GM10248 (cell line): ENCODE results near the gene NOXO1.

Experiments
- CTCF ChIA-PET: fragments of 300-600 bp; sonication (Branson Sonifier 250); formaldehyde crosslinking; extraction: SDS; loops from one replicate; lab custom pipeline; 2021; ENCODE audit warnings: antibody characterized with exemption; lab: Yijun Ruan, JAX
- POLR2A ChIA-PET: fragments of 350-650 bp; sonication (Branson Sonifier 250); formaldehyde crosslinking; extraction: SDS; loops from one replicate; lab custom pipeline; 2020; ENCODE audit warnings: antibody characterized with exemption; lab: Yijun Ruan, JAX
- DNase-seq: peaks from one replicate; pipeline ENCODE4 v3.0.0; 2012; ENCODE audit errors: extremely low spot score
- TF ChIP-seq, protein P1 (sequence below): IDR thresholded peaks from 2 replicates; pipeline ENCODE4 v1.5.1; 2012; ENCODE audit warnings: mild to moderate bottlenecking, low read depth; ENCODE audit errors: extremely low read depth, missing control alignments, control extremely low read depth

Gene NOXO1

DNA sequence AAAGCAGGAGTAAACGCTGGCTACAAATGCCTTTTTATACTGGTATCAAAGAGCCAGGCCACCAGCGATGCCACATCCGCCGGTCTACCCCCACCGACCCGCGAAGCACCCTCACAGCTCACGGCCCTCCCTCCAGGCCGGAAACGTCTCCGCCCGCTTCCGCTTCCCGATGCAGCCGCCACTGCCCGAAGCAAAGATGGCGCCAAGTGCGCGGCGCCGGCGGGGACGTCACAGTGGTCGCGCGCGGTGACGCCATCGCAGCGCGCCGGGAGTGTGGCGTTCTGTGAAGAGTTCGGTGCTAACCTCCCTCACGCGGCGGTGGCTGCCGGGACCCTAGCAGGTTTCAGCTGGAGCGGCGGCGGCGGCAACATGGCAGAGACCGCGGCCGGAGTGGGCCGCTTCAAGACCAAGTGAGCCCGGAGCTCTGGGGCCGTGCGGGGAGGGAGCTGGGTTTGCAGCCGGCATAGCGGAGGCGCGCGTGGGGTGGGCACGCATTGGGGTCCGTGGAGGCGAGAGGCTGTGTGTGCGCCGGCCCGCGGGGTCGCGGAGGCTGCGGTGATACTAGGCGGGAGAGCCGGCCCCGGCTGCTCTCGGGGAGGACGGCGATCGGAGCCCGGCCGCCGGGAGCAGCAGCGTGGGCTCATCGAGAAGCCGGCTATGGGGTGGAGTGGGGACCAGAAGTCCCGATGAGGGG lies 9.3 kb downstream of the NOXO1 start, which contains the start of gene TBL3:
TBL3 (plus strand) TSS at position 258 of the 694 bp plus-strand sequence; CDS start at position 370, 112 bp downstream.
- CTCF ChIA-PET: interaction anchor here (0.7 to 1.6 kb wide), 3 partner anchors 11 to 76 kb away, joined by 3 to 5 read pairs (median 5); partner anchors contain the start of genes NTHL1 and TSC2
- TF ChIP-seq, protein P1, sequence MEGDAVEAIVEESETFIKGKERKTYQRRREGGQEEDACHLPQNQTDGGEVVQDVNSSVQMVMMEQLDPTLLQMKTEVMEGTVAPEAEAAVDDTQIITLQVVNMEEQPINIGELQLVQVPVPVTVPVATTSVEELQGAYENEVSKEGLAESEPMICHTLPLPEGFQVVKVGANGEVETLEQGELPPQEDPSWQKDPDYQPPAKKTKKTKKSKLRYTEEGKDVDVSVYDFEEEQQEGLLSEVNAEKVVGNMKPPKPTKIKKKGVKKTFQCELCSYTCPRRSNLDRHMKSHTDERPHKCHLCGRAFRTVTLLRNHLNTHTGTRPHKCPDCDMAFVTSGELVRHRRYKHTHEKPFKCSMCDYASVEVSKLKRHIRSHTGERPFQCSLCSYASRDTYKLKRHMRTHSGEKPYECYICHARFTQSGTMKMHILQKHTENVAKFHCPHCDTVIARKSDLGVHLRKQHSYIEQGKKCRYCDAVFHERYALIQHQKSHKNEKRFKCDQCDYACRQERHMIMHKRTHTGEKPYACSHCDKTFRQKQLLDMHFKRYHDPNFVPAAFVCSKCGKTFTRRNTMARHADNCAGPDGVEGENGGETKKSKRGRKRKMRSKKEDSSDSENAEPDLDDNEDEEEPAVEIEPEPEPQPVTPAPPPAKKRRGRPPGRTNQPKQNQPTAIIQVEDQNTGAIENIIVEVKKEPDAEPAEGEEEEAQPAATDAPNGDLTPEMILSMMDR: no peak
- POLR2A ChIA-PET: interaction anchor here (1.0 to 1.3 kb wide), 3 partner anchors 9 to 184 kb away, joined by 3 to 5 read pairs (median 3); partner anchors contain the start of gene TRAF7
- DNase-seq: peak; percentile 95

DNA sequence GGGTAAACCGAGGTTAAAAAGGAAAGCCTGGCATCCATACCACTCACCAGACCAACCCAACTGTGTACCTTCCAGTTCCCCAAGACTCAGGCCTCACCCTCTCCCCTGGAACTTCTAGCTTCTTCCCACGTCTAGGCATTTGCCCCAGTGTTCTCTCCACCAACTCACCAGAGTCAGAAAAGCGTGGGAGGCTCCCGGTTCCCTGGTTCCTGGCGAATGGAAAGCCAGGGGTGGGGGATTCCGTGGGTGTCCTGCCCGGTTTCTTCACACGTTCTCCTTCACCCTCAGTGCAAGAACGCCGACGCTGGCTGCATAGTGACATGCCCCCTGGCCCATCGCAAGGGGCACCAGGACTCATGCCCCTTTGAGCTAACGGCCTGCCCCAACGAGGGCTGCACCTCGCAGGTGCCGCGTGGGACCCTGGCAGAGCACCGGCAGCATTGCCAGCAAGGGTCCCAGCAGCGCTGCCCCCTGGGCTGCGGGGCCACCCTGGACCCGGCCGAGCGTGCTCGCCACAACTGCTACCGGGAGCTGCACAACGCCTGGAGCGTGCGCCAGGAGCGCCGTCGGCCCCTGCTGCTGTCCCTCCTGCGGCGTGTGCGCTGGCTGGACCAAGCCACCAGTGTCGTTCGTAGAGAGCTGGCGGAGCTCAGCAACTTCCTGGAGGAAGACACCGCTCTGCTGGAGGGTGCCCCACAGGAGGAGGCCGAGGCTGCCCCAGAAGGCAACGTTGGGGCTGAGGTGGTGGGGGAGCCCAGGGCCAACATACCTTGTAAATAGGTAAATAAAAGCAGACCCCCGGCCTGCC lies 12.9 kb downstream of the NOXO1 start:
- POLR2A ChIA-PET: no interaction called here
- TF ChIP-seq, protein P1: no peak
- DNase-seq: no peak
- CTCF ChIA-PET: interaction anchor here (1.5 kb wide), 1 partner anchor 35 kb away, joined by 7 read pairs; no protein-coding TSS in a partner anchor

DNA sequence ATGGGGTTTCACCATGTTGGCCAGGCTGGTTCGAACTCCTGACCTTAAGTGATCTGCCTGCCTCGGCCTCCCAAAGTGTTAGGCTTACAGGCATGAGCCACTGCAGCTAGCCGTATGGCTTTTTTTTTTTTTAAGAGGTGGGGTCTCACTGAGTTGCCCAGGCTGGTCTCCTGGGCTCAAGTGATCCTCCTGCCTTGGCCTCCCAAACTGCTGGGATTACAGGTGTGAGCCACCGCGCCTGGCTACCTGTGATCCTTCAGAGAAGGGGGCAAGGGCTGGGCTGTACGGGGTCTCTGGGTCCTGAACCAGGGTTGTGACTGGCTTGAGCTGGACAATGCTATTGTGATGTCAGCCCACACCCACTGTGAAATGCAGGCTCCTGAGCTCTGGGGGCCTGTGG lies 14.8 kb downstream of the NOXO1 start, which contains the start of gene RNF151:
RNF151 (plus strand) TSS at position 397 of the 400 bp plus-strand sequence. CDS start 26 bp downstream, outside the sequence.
- DNase-seq: no peak
- ChIA-PET CTCF (interaction anchor here (1.6 kb wide), 1 partner anchor 18 kb away, joined by 3 read pairs; the partner anchor contains the start of gene GFER), POLR2A (interaction anchor here (1.3 to 2.5 kb wide), 3 partner anchors 10 to 189 kb away, joined by 5 to 22 read pairs (median 19); partner anchors contain the start of gene TRAF7)
- TF ChIP-seq, protein P1: no peak

DNA sequence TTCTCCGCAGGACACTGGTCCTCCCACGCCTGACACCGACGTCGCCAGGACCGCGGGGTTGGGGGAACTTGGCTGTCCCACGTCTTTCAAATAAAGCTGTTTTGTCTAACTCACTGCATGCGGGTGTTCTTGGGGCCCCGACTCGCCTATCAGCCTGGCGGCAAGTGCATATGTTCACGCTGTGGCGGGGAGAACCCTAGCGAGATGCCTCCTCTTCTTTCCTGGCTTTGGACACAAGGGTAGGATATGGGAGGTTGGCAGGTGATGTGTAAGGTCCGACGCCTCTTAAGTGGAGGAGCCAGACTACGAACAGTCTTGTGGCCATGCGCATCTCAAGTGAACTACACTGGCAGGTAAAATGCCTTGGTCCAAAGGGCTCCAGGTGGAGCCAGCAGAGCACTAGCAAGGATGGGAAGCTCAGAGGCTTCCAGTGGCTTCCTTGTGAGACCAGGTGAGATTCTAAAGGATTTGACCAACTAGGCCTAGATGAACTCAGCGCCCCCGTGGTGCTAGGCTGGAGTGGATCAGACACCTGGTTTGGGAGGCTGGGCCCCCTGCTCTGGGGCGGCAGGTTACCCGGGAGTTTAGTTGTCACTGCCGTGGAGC lies 15.8 kb downstream of the NOXO1 start:
- no peak for DNase-seq
- CTCF ChIA-PET: interaction anchor here (0.9 to 1.6 kb wide), 5 partner anchors 17 to 175 kb away, joined by 3 to 5 read pairs (median 3); partner anchors contain the start of gene GFER
- POLR2A ChIA-PET: interaction anchor here (0.5 to 2.5 kb wide), 28 partner anchors 8 to 1514 kb away, joined by 3 to 24 read pairs (median 6); partner anchors contain the start of genes ECI1, GFER, MAPK8IP3 and MSRB1
- TF ChIP-seq, protein P1: no peak

DNA sequence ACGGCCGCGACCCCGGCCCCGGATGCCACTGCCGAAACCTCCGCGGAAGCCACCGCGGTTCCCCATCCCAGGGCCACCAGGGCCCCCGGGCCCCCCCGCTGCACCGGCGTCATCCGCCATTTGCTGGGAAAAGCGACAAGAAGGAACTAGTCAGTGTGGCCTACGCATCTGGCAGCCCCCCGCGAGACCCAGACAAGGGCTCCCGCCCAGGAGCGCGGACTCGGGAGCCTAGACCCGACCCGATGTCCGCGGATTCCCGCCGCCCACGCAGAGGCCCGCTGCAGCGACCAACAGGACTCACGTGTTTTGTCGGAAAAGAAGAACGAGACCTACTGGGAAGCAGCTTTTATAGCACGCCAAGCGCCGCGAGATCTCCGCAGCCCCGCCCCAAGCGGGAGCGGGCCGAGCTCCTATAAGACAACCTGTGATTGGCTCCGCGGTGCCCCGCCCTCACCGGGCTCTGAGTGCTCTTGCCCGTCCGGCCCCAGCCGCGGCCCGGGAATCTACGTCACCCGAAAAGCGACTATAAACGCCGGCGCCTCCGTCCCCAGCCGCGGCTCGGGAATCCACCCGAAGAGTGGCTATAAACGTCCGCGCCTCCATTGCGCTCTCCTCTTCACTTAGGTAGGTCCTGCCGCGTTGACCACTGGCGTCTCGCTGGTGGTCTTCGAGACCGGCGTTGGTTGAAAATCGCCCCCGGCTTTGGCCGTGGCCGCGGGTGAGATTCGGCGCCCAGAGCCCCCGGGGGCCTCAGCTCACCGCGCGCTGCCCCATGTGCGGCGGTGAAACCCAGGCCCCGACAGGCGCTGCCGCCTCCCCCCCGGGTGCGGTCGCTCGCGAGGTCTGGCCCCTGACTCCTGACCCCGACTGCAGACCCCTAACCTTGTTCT lies 16.5 kb downstream of the NOXO1 start, which contains the start of gene RPS2:
RPS2 (minus strand) TSS at position 321 of the 890 bp plus-strand sequence; CDS start at position 120, 201 bp downstream.
- ChIA-PET POLR2A (interaction anchor here (0.5 to 2.5 kb wide), 36 partner anchors 9 to 1647 kb away, joined by 3 to 24 read pairs (median 4); partner anchors contain the start of genes ECI1, GFER, MAPK8IP3 and MLST8), CTCF (interaction anchor here (1.0 to 1.6 kb wide), 4 partner anchors 19 to 176 kb away, joined by 3 to 5 read pairs (median 4); partner anchors contain the start of gene GFER)
- peak; percentile 100 for DNase-seq
- TF ChIP-seq, protein P1: no peak
